HG03159 (cell line): ENCODE data around the gene FAF2.
"Not testable (repeated sequence)": the region's sequence is repeated elsewhere in the genome, so short reads cannot be mapped to it uniquely, and the experiment has no call there.

Experiments
- ATAC-seq: cut with Tn5 transposase; IDR thresholded peaks from one replicate; pipeline ENCODE4 v1.9.1; 2021; ENCODE audit warnings: mild to moderate bottlenecking, moderate library complexity; ENCODE audit not compliant: unreplicated experiment

FAF2 gene

DNA sequence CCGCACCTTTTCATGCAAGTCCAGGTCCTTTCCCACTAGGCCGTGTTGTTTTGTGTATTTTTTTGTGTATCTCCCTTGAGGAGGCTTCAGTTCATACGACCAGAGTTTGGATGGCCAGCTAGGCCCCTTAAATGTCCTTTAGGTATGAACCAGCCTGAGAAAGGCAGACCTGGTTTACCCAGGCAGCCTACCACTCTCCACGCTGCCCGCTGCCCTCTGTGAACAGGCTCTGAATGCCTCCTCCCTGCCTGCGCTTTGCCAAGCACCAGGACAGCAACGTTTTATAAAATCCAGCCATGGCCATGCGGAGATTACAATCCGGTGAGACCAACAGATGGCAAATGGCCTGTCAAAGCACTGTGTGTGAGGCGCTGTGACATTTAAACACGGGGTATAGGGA, 31.2 kb upstream of the FAF2 start:
- ATAC-seq = no peak

DNA sequence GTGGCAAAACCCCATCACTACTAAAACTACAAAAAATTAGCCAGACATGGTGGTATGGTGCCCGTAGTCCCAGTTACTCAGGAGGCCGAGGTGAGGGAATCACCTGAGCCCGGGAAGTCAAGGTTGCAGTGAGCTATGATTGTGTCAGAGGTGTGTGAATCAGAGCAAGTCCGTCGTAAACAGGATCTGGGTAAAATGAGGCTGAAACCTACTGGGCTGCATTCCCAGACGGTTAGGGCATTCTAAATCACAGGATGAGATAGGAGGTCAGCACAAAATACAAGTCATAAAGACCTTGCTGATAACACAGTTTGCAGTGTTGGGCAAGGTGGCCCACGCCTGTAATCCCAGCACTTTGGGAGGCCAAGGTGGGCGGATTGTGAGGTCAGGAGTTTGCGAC, 29.9 kb upstream of the FAF2 start:
- no peak for ATAC-seq

DNA sequence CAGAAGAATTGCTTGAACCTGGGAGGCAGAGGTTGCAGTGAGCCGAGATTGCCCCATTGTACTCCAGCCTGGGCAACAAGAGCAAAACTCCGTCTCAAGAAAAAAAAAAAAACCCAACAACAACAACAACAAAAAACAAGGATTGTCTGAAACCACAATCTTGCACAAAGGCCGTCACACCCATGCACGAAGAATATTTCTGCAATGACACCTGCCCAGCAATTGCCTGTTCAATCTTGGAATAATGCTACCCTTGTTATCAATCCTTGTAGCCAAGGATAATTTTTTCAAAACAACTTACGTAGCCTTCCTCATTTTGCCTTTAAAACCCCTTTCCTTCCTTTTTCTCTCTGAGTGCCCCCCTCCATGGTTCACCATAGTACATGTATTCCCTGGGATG, 28.1 kb upstream of the FAF2 start:
- no peak for ATAC-seq

DNA sequence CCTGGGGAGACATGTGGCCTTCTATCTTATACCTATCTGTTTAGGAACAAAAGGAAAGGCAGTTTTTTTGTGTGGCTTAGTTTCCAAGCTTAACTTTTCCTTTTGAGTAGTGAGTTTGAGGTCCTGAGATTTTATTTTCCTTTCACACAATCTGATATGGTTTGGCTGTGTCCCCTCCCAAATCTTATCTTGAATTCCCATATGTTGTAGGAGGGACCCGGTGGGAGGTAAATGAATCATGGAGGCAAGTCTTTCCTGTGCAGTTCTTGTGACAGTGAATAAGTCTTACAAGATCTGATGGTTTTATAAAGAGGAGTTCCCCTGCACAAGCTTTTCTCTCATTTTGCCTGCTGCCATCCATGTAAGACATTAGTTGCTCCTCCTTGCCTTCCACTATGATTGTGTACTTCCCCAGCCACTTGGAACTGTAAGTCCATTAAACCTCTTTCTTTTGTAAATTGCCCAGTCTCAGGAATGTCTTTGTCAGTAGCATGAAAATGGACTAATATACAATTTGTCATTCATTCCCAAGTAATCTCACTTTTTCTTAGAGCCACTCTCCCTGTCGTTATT, 27.1 kb upstream of the FAF2 start:
- no peak for ATAC-seq

DNA sequence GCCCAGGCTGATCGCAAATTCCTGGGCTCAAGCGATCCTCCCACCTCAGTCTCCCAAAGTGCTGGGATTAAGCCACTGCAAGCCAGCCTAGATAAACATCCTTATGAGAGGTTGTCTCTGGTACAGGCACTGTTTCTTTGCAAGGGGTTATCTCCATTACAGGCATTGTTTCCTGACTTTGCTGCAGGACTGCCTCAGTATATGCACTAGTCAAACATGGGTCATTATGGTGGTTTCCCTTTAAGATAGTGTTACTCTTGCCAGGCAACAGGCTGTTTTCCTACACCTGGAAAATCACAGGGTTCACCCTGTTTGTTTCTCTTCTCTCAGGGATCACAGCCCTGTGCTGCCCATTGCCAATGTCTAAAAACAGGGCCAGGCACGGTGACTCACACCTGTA, 24.0 kb upstream of the FAF2 start:
- ATAC-seq = no peak

DNA sequence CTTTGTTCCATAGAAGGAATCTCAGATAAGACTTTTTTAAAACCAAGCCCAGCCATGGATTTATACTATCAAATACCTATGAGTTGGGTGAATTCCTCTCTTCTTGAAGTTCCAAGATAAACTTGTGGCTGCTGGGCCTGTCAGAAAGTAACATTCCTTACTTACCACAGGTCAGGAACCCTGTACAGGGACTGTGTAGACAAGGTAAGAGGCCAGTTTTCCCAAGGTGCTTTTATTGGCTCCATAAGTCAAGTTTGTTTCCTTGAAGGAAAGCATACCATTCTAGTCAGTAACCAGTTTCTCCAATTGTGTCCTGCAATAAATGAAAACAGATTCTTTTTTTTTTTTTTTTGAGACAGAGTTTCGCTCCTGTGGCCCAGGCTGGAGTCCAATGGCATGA, 23.0 kb upstream of the FAF2 start:
- no peak for ATAC-seq

DNA sequence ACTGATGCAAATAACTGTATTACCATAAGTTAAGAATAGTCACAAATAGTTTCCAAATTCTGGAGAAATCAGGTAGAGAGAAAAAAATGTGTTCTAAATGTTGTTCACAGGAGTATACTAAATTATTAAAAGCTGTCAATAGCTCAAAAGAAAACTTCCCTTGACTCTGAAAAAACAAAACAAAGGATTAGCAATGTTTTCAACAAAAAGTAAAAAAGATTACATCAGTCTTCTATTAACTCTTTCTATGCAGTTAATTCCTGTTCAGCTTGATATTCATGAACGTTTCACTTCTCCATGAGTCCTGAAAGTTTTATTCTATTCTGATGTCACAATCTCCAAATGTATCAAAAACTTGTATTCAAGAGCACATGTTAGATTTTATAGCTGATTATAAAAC, 22.4 kb upstream of the FAF2 start:
- no peak for ATAC-seq

DNA sequence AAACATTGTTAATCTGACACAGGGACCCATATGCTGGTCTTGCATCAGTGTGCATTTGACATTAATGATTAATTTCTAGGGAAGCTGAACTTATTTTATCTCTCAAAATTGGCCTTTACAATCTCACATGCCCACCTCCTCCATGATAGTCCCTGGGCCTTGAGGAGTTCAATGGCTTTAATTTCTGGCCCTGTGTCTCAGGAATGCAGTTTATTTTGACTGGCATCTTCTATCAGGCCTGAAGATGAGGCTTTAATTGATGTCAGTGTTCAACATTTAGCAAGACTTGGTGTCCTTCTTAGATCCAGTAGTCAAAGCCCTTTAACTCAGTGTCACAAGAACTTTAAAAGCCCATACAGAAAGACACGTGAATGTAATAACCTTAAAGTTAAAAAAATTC, 21.3 kb upstream of the FAF2 start:
- no peak for ATAC-seq

DNA sequence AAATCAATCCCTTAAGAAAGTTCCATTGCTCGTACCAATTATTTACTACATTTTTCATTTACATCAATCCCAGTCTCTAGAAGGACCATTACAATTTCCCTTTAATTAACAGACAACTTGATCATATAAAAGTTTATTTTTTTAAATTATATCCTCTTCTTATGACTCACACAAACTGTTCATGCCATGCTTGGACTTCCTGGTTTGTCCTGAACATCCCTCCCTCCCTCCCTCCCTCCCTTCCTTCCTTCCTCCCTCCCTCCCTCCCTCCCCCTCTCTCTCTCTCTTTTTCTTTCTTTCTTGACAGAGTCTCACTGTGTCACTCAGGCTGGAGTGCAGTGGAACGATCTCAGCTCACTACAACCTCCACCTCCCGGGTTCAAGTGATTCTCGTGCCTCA, 20.2 kb upstream of the FAF2 start:
- no peak for ATAC-seq

DNA sequence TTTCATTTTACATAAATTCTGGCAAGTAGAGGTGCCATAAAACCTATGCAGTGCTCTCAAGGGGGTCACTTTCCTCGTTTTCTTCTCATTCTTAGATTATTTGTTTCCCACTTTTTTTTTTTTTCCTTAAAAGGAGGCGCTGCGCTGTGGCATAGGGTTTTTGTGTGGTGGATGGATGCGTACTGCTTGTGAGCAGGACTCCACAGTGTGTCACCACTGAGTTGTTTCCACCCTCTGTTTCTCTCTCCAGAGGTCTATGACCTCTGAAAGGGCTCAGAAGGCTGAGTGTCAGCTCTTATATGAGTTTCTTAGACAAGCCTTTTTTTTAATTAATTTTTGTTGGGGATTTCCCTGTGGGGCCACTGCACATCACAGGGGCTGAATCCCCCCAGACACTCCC, 18.2 kb upstream of the FAF2 start:
- ATAC-seq = no peak

DNA sequence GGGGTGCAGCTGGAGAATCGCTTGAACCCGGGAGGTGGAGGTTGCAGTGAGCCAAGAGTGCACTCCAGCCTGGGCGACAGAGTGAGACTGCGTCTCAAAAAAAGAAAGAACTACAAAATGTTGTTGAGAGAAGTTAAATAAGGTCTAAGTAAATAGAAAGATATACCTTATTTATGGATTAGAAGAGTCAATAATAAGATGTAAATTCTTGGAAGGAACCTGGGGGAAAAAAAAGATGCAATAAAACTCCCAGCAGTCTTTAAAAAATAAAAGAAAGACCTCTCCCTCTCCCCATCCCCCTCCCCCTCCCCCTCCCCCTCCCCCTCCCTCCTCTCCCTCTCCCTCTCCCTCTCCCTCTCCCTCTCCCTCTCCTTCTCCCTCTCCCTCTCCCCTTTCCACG, 15.5 kb upstream of the FAF2 start:
- no peak for ATAC-seq

DNA sequence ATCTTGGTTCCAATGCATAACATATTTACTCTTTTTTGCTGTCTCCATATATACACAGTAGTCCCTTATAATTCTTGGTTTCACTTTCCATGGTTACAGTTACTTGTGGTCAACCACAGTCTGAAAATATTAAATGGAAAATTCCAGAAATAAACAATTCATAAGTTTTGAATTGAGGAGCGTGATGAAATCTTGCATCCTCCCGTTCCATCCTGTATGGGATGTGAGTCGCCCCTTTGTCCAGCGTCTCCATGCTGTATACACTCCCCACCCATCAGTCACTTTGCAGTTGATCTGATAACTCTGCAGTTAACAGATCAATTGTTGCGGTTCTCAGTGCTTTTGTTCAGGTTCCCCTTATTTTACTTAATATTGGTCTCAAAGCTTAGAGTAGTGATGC, 11.5 kb upstream of the FAF2 start:
- ATAC-seq = no peak

DNA sequence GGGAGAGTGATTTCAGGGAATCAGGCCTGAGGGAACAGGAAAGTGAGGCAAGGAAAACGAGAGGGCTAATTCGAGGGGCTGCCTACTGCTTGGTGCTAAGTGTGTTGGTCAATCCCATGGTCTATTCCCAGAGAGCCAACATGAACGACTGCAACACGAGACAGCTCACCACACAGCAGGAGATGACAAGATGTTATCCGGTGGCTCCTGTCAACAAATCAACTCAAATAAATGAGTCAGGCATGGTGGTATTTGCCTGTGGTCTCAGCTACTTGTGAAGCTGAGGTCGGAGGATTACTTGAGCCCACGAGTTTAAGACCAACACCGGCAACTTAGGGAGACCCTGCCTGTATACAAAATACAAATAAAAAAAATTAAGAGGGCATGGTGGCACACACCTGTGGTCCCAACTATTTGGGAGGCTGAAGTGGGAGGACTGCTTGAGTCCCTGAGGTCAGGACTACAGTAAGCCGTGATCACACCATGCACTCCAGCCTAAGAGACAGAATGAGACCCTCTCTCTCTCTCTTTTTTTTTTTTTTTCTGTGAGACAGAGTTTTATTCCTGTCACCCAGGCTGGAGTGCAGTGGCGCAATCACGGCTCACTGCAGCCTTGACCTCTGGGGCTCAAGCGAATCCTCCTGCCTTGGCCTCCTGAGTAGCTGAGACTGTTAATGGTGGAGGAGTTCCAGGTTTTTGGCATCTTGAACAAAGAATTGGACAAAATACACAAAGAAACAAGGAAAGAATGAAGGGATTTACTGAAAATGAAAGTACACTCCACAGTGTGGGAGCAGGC, 9.0 kb upstream of the FAF2 start:
- ATAC-seq = no peak

DNA sequence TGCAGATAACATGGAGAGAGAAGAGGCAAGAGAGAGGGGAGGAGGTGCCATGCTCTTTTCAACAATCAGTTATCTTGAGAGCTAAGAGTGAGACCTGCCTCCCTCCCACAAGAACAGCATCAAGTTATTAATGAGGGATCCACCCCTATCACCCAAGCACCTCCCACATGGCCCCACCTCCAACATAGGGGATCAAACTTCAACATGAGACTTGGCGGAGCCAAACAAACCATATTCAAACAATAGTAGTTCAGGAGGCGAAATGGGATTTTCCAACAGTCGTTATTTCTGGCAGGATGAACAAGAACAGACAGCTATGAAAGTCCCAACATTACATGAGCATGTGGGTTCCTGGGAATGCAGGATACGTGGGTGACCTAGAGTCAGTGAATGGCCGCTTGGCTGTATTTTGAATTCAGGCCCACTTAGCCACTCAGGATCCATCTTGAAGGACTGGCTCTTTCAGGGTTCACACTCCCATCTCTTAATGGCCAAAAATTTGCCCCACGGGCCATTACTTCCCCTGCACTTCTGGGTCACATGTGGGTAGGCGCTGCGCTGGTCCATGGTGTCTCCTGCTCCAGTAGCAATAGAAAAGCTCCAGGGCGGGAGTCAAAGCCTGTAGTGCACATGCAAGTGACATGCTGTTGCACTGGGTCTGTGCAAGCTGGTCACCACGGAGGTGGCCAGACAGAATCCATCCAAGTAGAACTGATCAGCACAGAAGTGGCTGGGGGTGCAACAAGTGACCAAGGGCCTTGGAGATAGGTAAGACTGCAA, 7.1 kb upstream of the FAF2 start:
- no peak for ATAC-seq

DNA sequence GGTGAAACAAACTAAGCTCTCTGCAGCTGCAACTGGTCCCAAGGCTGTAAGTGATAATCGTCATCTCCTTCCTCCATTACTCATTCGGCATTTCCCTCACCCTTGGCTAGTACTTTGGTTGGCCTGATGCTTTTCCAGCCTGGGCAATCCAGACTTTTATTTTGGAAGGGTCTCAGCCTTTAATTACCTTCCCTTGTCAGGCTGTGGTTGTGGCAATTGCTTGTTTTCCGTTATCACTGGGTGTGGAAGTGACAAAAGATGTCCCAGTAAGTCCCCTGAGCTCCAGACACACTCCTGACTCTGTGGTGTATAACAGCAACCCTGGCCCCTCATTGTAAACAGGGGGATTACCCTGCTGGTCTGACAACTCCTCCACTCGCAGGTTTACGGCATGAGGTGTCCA, 6.3 kb upstream of the FAF2 start:
- ATAC-seq = no peak

DNA sequence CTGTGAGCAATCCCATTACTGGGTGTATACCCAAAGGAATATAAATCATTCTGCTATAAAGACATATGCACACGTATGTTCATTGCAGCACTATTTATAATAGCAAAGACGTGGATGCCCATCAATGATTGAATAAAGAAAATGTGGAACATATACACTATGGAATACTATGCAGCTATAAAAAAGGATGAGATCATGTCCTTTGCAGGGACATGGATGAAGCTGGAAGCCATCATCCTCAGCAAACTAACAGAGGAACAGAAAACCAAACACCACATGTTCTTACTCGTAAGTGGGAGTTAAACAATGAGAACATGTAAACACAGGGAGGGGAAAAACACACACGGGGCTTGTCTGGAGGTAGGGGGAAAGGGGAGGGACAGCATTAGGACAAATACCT, 5.3 kb upstream of the FAF2 start:
- ATAC-seq = not testable (repeated sequence)

DNA sequence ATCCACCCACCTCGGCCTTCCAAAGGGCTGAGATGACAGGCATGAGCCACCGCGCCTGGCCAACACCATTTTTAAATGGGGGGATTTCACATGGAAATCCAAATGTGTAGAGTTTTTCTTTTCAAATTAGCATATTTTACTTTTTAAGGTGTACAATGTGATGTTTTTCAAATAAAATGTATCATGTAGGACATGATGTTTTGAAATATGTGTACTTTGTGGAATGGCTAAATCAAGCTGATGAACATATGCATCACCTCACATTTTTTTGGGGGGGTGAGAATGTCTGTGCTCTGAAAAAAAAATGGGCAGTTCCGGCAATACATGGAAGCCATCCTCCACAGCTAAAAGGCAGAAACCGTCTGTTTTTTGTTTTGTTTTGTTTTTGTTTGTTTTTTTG, 3.4 kb upstream of the FAF2 start:
- ATAC-seq = no peak

DNA sequence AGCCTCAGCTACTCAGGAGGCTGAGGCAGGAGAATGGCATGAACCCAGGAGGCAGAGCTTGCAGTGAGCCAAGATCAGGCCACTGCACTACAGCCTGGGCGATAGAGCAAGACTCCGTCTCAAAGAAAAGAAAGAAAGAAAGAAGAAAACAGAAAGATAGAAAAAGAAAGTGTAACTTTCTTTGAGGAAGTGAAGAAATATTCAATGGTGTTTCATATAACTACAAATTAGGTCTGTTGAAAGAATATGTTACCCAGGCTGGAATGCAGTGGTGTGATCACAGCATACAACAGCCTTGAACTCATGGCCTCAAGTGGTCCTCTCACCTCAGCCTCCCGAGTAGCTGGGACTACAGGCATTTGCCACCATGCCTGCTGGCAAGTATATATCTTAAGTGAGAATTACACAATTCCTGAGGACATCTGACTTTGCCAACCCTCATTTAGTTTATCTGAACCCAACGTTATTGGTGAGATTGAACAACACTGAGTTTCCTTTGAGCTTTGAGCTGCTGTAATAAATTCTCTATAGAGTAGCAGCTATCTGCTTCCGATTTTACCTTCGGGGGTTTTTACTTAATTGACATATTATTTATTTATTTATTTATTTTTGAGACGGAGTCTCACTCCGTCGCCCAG, 2.0 kb upstream of the FAF2 start:
- ATAC-seq = no peak

DNA sequence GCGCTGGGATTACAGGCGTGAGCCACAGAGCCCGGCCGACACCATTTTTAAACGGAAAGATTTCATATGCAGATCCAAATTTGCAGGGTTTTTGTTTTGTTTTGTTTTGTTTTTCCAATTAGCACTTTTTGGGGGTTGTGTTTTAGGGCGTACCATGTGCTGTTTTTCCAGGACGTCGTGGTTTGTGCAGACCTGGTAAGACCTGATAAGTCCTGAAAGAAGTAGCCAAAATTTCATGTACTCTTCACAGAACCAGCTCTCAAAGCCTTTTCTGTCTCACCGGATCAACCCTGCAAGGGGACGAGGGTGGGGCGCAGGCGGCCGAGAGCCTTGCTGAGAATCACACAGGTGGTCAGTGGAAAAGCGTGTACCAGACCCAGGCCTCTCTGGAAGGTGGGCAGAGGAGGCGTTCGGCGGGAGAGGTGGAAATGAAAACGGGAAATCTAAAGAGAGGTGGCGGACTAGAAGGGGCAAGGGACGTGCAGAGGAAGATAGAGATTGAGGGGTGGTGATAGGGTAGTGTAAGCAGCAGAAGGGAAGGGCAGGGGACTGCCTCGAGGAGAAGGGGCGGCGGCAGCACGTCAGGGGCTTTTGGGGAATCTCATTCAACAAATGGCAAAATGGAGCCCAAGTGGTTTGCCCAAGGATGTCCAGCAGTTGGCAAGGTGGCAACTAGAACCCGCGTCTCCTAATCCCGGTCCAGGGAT, 1.1 kb upstream of the FAF2 start:
- ATAC-seq = peak; percentile 1

DNA sequence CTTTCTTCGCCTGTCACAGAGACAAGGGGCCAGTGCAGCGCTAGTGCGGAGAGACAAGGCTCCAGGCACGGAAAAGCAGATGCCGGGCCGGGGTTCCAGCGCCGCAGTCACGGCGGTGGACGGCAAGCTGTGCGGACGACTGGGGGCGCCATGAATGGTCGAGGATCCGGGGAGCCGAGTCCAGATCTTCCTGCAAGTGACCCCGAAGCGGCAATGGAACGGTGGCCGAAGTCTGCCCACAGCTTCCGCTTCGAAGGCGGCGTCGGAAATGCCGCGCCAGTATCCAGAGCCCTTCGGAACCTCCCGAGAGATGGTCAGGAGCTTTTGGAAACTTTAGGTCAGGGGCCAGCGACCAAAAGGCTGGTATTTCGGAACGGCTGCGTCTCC, 601 bp upstream of the FAF2 start:
- ATAC-seq = peak; percentile 29

DNA sequence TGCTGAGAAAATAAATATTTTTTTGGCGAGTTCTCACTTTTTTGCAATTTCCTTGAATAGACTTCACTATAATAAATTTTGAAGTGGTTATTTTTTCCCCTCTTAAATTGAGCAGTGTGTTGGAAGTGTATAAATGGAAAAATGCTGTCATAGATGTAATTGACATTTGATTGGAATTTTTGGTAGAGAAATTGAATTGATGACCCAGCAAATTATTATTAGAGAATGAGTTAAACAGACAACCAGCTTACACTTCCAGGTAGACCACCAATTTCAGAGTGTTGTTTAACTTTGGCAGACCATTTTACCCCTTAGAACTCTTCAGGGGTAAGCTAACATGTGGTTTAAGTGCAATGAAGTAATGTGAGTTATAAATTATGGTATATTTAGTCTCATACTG, 1.9 kb downstream of the FAF2 start:
- no peak for ATAC-seq
